Spleen (tissue), 11 donors: ENCODE measurements around the gene CRB1. TPM values are rescaled to one million over a fixed set of nuclear protein-coding genes. Genes with fewer than 3 reads are reported as not detected.

ENCODE experiments used
- DNase-seq: peaks from one replicate; pipeline ENCODE4 v3.0.0-alpha.2; 2020
- H3K27ac ChIP-seq, 8 donors: fragments of 200-600 bp; sonication (generic) in 7 of 8; 1 replicate in 4 of 8; 2 replicates in 4 of 8; pipeline versions ENCODE4 v1.5.0 to v1.8.0; 2016 to 2021; ENCODE audit warnings: inconsistent platforms in 4 of 8, mild to moderate bottlenecking in 4 of 8, moderate library complexity in 1 of 8
- H3K27me3 ChIP-seq, 7 donors: fragments of 200-600 bp; sonication (generic) in 6 of 7; replicated peaks in 1 of 7; 1 replicate in 4 of 7; 2 replicates in 3 of 7; pipeline versions ENCODE4 v1.5.0 to v1.8.0; 2016 to 2021; ENCODE audit warnings: inconsistent platforms in 3 of 7, mild to moderate bottlenecking in 1 of 7
- H3K36me3 ChIP-seq, 6 donors: fragments of 200-600 bp; sonication (generic) in 5 of 6; 1 replicate in 4 of 6; 2 replicates in 2 of 6; pipeline versions ENCODE4 v1.5.0 to v1.8.0; 2016 to 2021; ENCODE audit warnings: inconsistent platforms in 2 of 6
- H3K4me1 ChIP-seq, 6 donors: fragments of 200-600 bp; sonication (generic) in 5 of 6; 1 replicate in 3 of 6; 2 replicates in 3 of 6; pipeline versions ENCODE4 v1.5.0 to v1.8.0; 2016 to 2021; ENCODE audit warnings: inconsistent platforms in 3 of 6
- H3K4me3 ChIP-seq, 8 donors: fragments of 200-600 bp; sonication (generic) in 7 of 8; 1 replicate in 4 of 8; 2 replicates in 4 of 8; pipeline versions ENCODE4 v1.5.0 to v1.8.0; 2016 to 2021; ENCODE audit warnings: inconsistent platforms in 4 of 8, mild to moderate bottlenecking in 4 of 8, moderate library complexity in 2 of 8
- H3K9me3 ChIP-seq, 8 donors: fragments of 200-600 bp; sonication (generic) in 7 of 8; 1 replicate in 4 of 8; 2 replicates in 4 of 8; pipeline versions ENCODE4 v1.5.0 to v1.8.0; 2016 to 2021; ENCODE audit warnings: inconsistent platforms in 4 of 8
- CTCF ChIP-seq, 11 experiments: fragments of 200-600 bp in 7 of 11; fragments of 450-650 bp in 4 of 11; sonication (generic) in 4 of 11; IDR thresholded peaks in 8 of 11; conservative IDR thresholded peaks in 3 of 11; 1 replicate in 7 of 11; 2 replicates in 4 of 11; pipeline versions ENCODE4 v1.4.0 to v1.8.0; 2016 to 2021; ENCODE audit warnings: antibody characterized with exemption in 11 of 11, inconsistent platforms in 4 of 11, mild to moderate bottlenecking in 1 of 11
- POLR2A ChIP-seq, 3 donors: fragments of 450-650 bp; IDR thresholded peaks; one replicate each; pipeline ENCODE4 v1.5.1; 2017; ENCODE audit warnings: antibody characterized with exemption in 3 of 3, mild to moderate bottlenecking in 1 of 3
- POLR2AphosphoS5 ChIP-seq, 3 donors: sonication (generic); formaldehyde crosslinking; IDR thresholded peaks; one replicate each; pipeline ENCODE4 v1.5.1; 2017; ENCODE audit warnings: antibody characterized with exemption in 3 of 3
- WGBS, 5 donors: extraction: QIAGEN DNeasy Blood & Tissue Kit in 3 of 5; methylation state at CpG; one replicate each; pipeline versions ENCODE4 v1.1.5 to v1.1.7; 2013 to 2018; 5-methylcytosine and 5-hydroxymethylcytosine counted together
- intact Hi-C: fragments of 100-400 bp; cut with DNase I; formaldehyde crosslinking; loops from one replicate; pipeline ENCODE4 v1.15.0; 2023; ENCODE audit warnings: low total_unique reads
- polyA plus RNA-seq, 3 donors: library from polyadenylated mRNA; stranded (reverse); fragments of 200-250 nt; gene quantifications; one replicate each; pipeline ENCODE4 v1.2.1, GENCODE V29; 2013
- total RNA-seq, 7 donors: library from RNA; depleted of rRNA in 3 of 7; stranded (reverse); fragments of >200 nt in 3 of 7; fragmentation: NEBNext Ultra II Directional in 4 of 7; extraction: Animal tissue kit (Norgen Biotek cat#: 25700) in 4 of 7; gene quantifications; one replicate each; pipeline versions ENCODE4 v1.1.0 to v1.2.1, GENCODE V29; 2016 to 2021
- donor health status: healthy with polysubstance abuse.
- donor health status: DM: no; HTN: no; CAD: no; lungs with moderate emphysema.
- donor health status: DM: no; HTN: no; CAD: no.
- donor health status: Bipolar disorder and iron deficiency.
- donor health status: healthy.
- donor health status: DM: no; HTN: no; CAD: no.
- donor health status: DM: yes; HTN: yes; CAD: no.

CRB1 gene
- total and polyA plus RNA-seq, 10 donors, result 0.05 to 0.49 (median 0.20) TPM; not detected in 1

GRCh38 chr1:197330213-197330612 is 62.2 kb downstream of the CRB1 start:
- no peaks in the 10 kb centered on the region for H3K9me3 ChIP-seq
- no peak for DNase-seq
- H3K4me1 ChIP-seq, result no peaks in the 10 kb centered on the region
- H3K36me3 ChIP-seq, result no peaks in the 10 kb centered on the region
- H3K4me3 ChIP-seq, result no peak overlapping the region
- 51 to 71% (median 62%) methylated on average over 4 of the region's 4 CpGs for WGBS, 5 donors
- intact Hi-C loops, result no loop called here
- H3K27me3 ChIP-seq, result no peaks in the 10 kb centered on the region
- H3K27ac ChIP-seq, result no peak overlapping the region
- TF ChIP-seq CTCF (IDR thresholded peaks at IDR 0.05 in 8 of 11, conservative IDR thresholded peaks at IDR 0.05 in 3 of 11), result no peak
- no peak for TF ChIP-seq POLR2AphosphoS5 (IDR thresholded peaks at IDR 0.05)
- TF ChIP-seq POLR2A (IDR thresholded peaks at IDR 0.05), result no peak

GRCh38 chr1:197331565-197331964 is 63.5 kb downstream of the CRB1 start:
- intact Hi-C loops, result no loop called here
- no peak overlapping the region for H3K4me3 ChIP-seq
- H3K36me3 ChIP-seq, result no peaks in the 10 kb centered on the region
- 89 to 93% (median 91%) methylated on average over 5 of the region's 5 CpGs for WGBS, 5 donors
- no peak for DNase-seq
- no peaks in the 10 kb centered on the region for H3K27me3 ChIP-seq
- no peaks in the 10 kb centered on the region for H3K9me3 ChIP-seq
- TF ChIP-seq POLR2AphosphoS5 (IDR thresholded peaks at IDR 0.05), result no peak
- no peak for TF ChIP-seq CTCF (IDR thresholded peaks at IDR 0.05 in 8 of 11, conservative IDR thresholded peaks at IDR 0.05 in 3 of 11)
- no peak for TF ChIP-seq POLR2A (IDR thresholded peaks at IDR 0.05)
- H3K4me1 ChIP-seq, result no peaks in the 10 kb centered on the region
- no peak overlapping the region for H3K27ac ChIP-seq

GRCh38 chr1:197333041-197333440 is 65.0 kb downstream of the CRB1 start:
- no peaks in the 10 kb centered on the region for H3K36me3 ChIP-seq
- intact Hi-C loops, result no loop called here
- no peak overlapping the region for H3K4me3 ChIP-seq
- 75 to 94% (median 90%) methylated on average over 1 of the region's 1 CpG for WGBS, 5 donors
- H3K27ac ChIP-seq, result no peak overlapping the region
- H3K4me1 ChIP-seq, result no peaks in the 10 kb centered on the region
- no peak for TF ChIP-seq CTCF (IDR thresholded peaks at IDR 0.05 in 8 of 11, conservative IDR thresholded peaks at IDR 0.05 in 3 of 11)
- H3K9me3 ChIP-seq, result no peaks in the 10 kb centered on the region
- DNase-seq, result no peak
- no peaks in the 10 kb centered on the region for H3K27me3 ChIP-seq

- intact Hi-C loops, result no loop called here
- no peaks in the 10 kb centered on the region for H3K4me1 ChIP-seq
- no peak overlapping the region for H3K27ac ChIP-seq
- TF ChIP-seq CTCF (IDR thresholded peaks at IDR 0.05 in 8 of 11, conservative IDR thresholded peaks at IDR 0.05 in 3 of 11) (no peak), POLR2AphosphoS5 (IDR thresholded peaks at IDR 0.05) (no peak), POLR2A (IDR thresholded peaks at IDR 0.05) (no peak)
- H3K9me3 ChIP-seq, result no peaks in the 10 kb centered on the region
- H3K4me3 ChIP-seq, result no peak overlapping the region
- no peaks in the 10 kb centered on the region for H3K36me3 ChIP-seq
- no peak for DNase-seq
- 90 to 97% (median 93%) methylated on average over 2 of the region's 2 CpGs for WGBS, 5 donors
- H3K27me3 ChIP-seq, result no peaks in the 10 kb centered on the region
Measured at GRCh38 chr1:197336571-197336970, 68.5 kb downstream of the CRB1 start.
